HuH-7 (cell line): ENCODE results near the gene HTR7.

ENCODE experiments used
- DNase-seq: peaks from one replicate; pipeline ENCODE4 v3.0.0; 2011; ENCODE audit warnings: low spot score

The HTR7 gene

GRCh38 chr10:90804354-90804753, 53.5 kb downstream of the HTR7 start:
- DNase-seq: no peak

- DNase-seq: no peak
These were observed 56.2 kb downstream of the HTR7 start for GRCh38 chr10:90801608-90802007.

DNA sequence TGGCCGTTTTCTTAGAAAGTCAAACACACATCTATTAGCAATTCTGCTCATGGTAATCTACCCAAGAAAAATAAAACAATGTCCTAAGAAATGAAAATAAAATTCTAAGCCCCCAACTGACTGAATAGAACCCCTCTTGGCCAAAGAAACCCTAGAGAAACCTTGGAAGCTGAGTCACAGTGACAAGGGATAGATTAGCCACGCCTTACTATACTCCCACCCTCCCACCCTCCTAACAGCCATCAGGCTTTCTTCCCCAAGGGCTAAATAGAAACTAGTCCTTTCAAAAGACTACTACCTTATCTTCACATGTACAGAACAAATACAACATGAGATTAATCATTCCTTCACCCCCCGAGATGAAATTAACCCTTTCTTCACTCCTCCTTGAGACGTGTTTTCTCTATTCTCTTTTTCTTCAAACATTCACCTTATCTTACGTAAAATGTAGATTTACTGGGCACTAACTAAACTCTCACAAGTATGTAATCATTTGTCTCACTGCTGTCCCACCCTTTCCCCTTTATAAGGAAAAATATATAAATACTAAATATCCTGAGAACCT, 57.5 kb downstream of the HTR7 start:
- no peak for DNase-seq

GRCh38 chr10:90799172-90799571, 58.7 kb downstream of the HTR7 start:
- DNase-seq: no peak

DNA sequence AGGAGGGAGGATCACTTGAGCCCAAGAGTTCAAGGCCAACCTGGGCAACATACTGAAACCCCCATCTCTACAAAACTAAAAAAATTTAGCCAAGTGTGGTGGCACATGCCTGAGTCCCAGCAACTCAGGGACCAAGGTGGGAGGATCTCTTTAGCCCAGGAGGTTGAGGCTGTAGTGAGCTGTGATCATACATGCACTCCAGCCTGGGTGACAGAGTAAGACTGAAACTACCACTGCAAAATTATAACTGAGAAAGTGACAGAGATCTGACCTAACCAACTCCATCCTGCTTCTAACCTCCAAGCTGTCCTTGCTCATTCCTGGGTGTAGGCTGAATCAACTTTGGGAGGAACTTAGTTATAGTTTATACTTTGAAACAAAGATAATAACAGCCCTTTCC, 59.4 kb downstream of the HTR7 start:
- no peak for DNase-seq

DNA sequence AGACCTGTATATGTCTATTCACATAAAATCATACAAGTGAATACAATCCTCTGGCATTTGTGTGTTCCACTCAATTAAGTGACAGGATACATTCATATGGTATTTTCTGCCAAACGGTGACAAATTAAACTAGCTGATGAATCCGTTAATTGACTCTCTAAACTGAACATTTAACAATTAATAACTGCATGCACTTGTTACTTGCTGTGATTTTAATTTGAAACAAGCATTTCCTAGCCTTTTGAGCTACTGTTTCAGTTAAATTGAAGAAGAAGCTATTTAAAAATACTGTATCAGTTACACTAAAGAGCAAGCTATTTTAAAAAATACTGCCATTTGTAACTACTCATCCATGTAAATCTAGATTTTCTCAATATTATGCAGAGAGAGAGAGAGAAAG, 67.4 kb downstream of the HTR7 start:
- DNase-seq: no peak

- DNase-seq: no peak
These were observed 68.9 kb downstream of the HTR7 start for GRCh38 chr10:90788968-90789367.

- no peak for DNase-seq
These were observed 69.7 kb downstream of the HTR7 start for GRCh38 chr10:90788199-90788491.

GRCh38 chr10:90787393-90788198, 70.2 kb downstream of the HTR7 start:
- DNase-seq: peak; percentile 44

GRCh38 chr10:90785782-90786181, 72.1 kb downstream of the HTR7 start:
- DNase-seq: no peak

GRCh38 chr10:90784771-90785170, 73.1 kb downstream of the HTR7 start:
- DNase-seq: no peak

DNA sequence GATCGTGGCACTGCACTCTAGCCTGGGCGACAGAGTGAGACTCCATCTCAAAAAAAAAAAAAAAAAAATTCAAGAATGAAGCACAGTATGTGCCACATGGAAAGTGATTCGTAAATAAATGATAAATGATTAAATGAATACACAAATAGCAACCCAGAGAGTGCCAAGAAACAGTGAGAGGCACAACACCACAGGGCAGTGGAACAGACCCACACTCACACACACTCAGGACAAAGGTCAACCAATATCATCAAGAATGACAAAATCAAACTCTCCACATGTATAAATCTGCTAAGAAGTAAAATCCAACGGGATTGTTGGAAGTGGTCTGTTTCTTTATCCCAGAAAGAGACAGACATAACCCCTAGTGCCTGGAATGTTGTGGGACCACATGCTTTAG, 77.4 kb downstream of the HTR7 start:
- no peak for DNase-seq

DNA sequence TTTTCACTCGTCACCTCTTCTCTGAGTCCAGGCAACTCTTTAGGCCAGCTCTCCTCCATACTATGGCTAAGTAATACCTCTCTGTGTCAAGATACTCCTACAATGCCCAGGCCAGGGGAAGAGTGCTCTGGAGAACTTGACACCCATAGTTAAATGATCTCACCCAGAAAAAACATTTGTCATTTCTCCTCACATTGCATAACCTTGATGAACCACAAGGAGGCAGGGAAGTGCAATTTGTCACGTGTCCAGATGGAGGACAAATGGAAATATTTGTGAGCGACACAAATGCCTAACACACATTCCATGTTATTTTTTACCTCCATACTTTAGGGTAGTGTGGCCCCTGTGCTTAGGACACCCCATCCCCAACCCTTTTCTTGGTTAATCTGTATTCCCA, 78.3 kb downstream of the HTR7 start:
- no peak for DNase-seq

GRCh38 chr10:90777621-90778020, 80.2 kb downstream of the HTR7 start:
- DNase-seq: no peak

- DNase-seq: no peak
These were observed 82.3 kb downstream of the HTR7 start for GRCh38 chr10:90775351-90776028.

DNA sequence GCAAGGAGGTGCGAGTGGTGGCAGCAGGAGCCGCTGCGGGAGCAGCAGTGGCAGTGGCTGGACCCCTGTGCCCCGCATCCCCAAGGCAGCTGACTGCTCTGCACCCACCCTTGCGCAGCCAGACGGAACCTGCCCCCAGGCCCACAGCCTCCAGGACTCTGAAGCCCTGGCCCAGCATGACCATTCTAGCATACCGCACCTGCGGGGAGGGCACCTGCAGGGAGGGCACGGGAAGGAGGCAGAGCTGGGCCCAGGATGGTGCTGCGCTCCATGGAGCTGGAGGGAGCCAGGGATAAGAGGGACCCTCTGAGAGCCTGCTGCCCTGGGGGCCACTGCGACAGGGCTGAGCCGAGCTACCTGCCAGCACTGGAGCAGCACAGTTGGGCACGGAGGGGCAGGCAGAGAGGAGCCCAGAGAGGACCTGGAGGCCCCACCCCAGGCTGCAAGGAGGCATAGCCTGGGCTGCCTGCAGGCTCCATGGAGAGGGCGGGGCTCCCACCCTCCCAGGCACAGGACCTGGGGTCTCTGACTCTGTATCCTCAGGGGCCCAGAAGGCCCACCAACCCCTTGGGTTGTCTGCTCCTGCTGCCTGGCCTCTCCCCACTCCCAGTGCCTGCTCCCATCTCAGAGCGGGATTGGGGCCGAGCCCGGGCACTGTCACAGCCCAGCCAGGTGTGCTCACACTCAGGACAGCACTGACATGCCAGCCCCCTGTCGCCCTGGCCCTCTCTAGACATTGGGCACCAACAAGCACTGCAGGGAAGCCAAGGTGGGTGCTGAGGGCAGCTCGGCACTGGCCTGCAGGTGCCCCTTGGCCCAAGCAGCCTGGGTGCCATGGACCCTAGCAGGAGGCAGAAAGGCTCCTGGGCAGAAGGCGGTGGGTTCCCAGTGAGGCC, 87.6 kb downstream of the HTR7 start:
- no peak for DNase-seq

GRCh38 chr10:90751107-90751997, 106.5 kb downstream of the HTR7 start:
- DNase-seq: peak; percentile 56

DNA sequence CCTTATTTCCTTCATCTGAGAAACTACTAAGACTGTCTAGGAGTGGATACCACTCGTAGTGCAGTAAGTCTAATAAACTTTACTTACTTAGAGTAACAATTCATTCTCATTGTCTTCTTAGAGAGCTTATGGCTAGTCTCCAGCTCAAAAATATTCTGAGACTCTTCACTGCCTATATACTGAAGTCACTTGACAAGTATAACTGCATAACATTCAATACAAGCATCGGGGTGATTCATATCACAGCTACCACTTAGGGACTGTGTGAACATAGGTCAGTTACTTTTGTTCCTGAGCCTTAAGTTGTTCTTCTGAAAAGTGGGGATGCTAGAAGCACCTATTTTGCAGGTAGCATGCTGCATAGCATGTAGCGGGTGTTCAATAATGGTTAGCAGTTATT, 111.0 kb downstream of the HTR7 start:
- no peak for DNase-seq

GRCh38 chr10:90745565-90745964, 112.3 kb downstream of the HTR7 start:
- no peak for DNase-seq

GRCh38 chr10:90743291-90743690, 114.5 kb downstream of the HTR7 start:
- no peak for DNase-seq

DNA sequence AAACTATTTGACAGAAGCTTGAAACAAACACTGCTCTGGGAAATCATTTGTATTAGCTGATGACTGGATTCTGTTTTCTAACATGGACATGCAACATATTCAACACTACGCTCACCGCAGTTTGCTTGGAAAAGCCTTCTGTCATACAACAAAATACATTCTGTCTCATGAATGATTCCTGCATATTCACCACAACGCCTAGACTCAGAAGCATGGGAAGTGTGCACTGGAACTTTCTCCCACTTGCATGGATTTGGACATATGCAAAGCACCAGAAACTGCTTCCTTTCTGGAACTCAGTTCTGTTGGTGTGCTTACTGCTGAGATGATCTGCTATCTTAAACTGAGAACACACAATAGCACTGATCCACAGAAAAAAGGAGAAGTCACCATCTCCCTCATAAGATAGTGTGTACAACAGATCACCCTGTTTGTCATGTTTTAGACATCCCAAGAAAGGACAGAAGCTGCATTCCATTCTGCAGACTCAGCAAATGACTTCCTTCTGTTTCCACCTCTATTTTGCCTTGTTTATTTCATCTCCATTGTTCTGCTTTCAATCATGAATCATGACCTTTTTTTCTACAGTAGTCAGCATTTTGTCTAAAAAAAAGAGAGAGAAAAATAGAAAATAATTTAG, 115.8 kb downstream of the HTR7 start:
- no peak for DNase-seq
